ENCODE data around the gene CYP2A7. TPM values are rescaled to one million over a fixed set of nuclear protein-coding genes. Genes with fewer than 3 reads are reported as not detected.
A peak's percentile ranks its signal among the peaks of the same experiment; 100 is the strongest.

CYP2A7 gene
- total RNA-seq, 1 experiment from 2014 or later = not detected

DNA sequence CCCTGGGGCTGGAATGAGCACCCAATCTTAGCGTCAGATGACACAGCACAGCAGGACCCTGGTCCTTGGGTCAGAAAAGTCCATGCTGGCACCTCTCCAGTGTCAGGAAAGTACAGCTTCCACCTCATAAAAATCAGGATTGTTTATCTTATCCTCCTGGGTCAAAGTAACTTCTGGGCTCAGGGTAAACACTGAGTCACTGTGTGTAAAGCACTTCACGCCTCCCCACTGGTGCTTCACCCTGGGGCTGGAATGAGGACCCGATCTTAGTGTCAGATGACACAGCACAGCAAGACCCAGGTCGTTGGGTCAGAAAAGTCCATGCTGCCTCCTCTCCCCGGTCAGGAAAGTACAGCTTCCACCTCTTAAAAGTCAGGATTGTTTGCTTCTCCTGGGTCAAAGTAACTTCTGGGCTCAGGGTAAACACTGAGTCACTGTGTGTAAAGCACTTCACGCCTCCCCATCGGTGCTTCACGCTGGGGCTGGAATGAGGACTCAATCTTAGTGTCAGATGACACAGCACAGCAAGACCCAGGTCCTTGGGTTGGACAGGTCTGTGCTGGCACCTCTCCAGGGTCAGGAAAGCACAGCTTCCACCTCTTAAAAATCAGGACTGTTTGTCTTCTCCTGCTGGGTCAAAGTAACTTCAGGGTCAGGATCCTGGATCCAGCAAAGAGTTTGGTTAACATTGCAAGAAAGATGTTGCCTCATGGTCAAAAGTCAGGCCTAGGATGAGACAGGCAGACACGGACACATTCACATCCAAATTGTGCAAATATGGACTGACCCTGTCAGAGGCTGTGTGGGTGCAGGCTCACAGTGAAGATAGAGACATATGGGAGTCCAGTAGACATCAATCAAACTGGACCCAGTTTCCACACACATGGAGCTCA, 39.2 kb upstream of the CYP2A7 start:
- intact Hi-C loops (cut with micrococcal nuclease; ENCODE audit: unreplicated experiment) = no loop called here
- in situ Hi-C loops (cut with HindIII; ENCODE audit: low pct_unique_long_range_greater_than_20kb, low sequenced_read_pairs) = no loop called here
- DNase-seq (ENCODE audit: low read depth, low spot score) (peak; percentile 87), ATAC-seq (peak; percentile 94)
- ChIA-PET CTCF (interaction anchor here (0.6 kb wide), 2 partner anchors 262 to 277 kb away, joined by 3 to 5 read pairs; no protein-coding TSS in a partner anchor), POLR2A (no interaction called here)
- H3K4me3 ChIP-seq (ENCODE audit: low read depth in 2 of 2, low read length in 2 of 2) = no peak overlapping the region
- peaks cover 9% of the 10 kb centered on the region; the same call in 1 of the 2 replicates for H3K9me3 ChIP-seq (ENCODE audit: control insufficient read depth, insufficient read depth, low read depth, low read length)
- H3K4me1 ChIP-seq (ENCODE audit: control insufficient read depth, insufficient read depth, low read length) = peaks cover 10% of the 10 kb centered on the region
- no peaks in the 10 kb centered on the region for H3K36me3 ChIP-seq (ENCODE audit: control insufficient read depth, insufficient read depth, low read length)
- peak overlapping the region; percentile 89 for H3K27ac ChIP-seq (ENCODE audit: low read length)
- TF ChIP-seq, protein P1, sequence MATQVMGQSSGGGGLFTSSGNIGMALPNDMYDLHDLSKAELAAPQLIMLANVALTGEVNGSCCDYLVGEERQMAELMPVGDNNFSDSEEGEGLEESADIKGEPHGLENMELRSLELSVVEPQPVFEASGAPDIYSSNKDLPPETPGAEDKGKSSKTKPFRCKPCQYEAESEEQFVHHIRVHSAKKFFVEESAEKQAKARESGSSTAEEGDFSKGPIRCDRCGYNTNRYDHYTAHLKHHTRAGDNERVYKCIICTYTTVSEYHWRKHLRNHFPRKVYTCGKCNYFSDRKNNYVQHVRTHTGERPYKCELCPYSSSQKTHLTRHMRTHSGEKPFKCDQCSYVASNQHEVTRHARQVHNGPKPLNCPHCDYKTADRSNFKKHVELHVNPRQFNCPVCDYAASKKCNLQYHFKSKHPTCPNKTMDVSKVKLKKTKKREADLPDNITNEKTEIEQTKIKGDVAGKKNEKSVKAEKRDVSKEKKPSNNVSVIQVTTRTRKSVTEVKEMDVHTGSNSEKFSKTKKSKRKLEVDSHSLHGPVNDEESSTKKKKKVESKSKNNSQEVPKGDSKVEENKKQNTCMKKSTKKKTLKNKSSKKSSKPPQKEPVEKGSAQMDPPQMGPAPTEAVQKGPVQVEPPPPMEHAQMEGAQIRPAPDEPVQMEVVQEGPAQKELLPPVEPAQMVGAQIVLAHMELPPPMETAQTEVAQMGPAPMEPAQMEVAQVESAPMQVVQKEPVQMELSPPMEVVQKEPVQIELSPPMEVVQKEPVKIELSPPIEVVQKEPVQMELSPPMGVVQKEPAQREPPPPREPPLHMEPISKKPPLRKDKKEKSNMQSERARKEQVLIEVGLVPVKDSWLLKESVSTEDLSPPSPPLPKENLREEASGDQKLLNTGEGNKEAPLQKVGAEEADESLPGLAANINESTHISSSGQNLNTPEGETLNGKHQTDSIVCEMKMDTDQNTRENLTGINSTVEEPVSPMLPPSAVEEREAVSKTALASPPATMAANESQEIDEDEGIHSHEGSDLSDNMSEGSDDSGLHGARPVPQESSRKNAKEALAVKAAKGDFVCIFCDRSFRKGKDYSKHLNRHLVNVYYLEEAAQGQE (IDR thresholded peaks at IDR 0.05; ENCODE audit: insufficient read depth in 1 of 2, low read depth in 2 of 2, low read length in 1 of 2) = peak in 1 of 2 experiments; percentile 36; a peak in 1 of 4 replicates
- TF ChIP-seq TCF7L2 (IDR thresholded peaks at IDR 0.05; ENCODE audit: low read depth, low read length) (peak; percentile 97), SIN3A (IDR thresholded peaks at IDR 0.05; ENCODE audit: borderline replicate concordance, insufficient read depth, low read depth, low read length) (no peak), POLR2AphosphoS5 (IDR thresholded peaks at IDR 0.05; ENCODE audit: low read depth, low read length) (peak; percentile 67)
- TF ChIP-seq, protein P2, sequence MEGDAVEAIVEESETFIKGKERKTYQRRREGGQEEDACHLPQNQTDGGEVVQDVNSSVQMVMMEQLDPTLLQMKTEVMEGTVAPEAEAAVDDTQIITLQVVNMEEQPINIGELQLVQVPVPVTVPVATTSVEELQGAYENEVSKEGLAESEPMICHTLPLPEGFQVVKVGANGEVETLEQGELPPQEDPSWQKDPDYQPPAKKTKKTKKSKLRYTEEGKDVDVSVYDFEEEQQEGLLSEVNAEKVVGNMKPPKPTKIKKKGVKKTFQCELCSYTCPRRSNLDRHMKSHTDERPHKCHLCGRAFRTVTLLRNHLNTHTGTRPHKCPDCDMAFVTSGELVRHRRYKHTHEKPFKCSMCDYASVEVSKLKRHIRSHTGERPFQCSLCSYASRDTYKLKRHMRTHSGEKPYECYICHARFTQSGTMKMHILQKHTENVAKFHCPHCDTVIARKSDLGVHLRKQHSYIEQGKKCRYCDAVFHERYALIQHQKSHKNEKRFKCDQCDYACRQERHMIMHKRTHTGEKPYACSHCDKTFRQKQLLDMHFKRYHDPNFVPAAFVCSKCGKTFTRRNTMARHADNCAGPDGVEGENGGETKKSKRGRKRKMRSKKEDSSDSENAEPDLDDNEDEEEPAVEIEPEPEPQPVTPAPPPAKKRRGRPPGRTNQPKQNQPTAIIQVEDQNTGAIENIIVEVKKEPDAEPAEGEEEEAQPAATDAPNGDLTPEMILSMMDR (IDR thresholded peaks at IDR 0.05) = no peak
- no peaks in the 10 kb centered on the region for H3K27me3 ChIP-seq (ENCODE audit: control insufficient read depth, insufficient read depth, low read length)
- no TSS peak for BruUV-seq (replicated peaks)

DNA sequence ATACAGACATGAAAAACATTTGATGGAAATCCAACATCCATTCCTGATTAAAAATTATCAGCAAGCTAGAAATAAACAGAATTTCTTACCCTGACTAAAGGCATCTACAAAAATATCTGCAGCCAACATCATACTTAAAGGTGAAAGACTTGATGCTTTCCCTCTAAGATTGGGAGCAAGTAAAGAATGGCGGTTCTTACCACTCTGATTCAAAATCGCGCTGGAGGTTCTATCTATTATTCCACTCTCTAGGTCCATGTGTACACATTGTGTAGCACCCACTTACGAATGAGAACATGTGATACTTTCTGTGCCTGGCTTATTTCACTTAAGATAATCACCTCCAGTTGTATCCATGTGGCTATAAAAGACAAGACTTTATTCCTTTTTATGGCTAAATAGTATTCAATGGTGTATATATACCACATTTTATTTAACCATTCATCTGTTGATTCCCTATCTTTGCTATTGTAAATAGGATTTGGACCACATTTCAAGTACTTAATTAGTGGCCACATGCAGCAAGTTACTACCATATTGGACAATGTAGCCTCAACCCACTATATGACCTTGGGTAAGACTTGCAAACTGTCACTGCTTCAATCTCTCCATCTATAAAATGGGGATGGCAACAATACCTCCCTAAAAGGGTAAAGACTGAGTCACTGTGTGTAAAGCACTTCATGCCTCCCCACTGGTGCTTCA, 38.4 kb upstream of the CYP2A7 start:
- TF ChIP-seq TCF7L2 (IDR thresholded peaks at IDR 0.05; ENCODE audit: low read depth, low read length) = no peak
- TF ChIP-seq, protein P1 (IDR thresholded peaks at IDR 0.05; ENCODE audit: insufficient read depth in 1 of 2, low read depth in 2 of 2, low read length in 1 of 2) = no peak
- TF ChIP-seq SIN3A (IDR thresholded peaks at IDR 0.05; ENCODE audit: borderline replicate concordance, insufficient read depth, low read depth, low read length) = no peak
- TF ChIP-seq, protein P2 (IDR thresholded peaks at IDR 0.05) = no peak
- TF ChIP-seq POLR2AphosphoS5 (IDR thresholded peaks at IDR 0.05; ENCODE audit: low read depth, low read length) = no peak
- in situ Hi-C loops (cut with HindIII; ENCODE audit: low pct_unique_long_range_greater_than_20kb, low sequenced_read_pairs) = no loop called here
- intact Hi-C loops (cut with micrococcal nuclease; ENCODE audit: unreplicated experiment) = no loop called here

More for the DNA sequence above, 38.4 kb upstream of the CYP2A7 start:
- peak overlapping the region; percentile 80 for H3K27ac ChIP-seq (ENCODE audit: low read length)
- DNase-seq (ENCODE audit: low read depth, low spot score) = no peak
- H3K9me3 ChIP-seq (ENCODE audit: control insufficient read depth, insufficient read depth, low read depth, low read length) = peaks cover 9% of the 10 kb centered on the region; the same call in 1 of the 2 replicates
- no peaks in the 10 kb centered on the region for H3K36me3 ChIP-seq (ENCODE audit: control insufficient read depth, insufficient read depth, low read length)
- peaks cover 10% of the 10 kb centered on the region for H3K4me1 ChIP-seq (ENCODE audit: control insufficient read depth, insufficient read depth, low read length)
- ATAC-seq = no peak
- no peak overlapping the region for H3K4me3 ChIP-seq (ENCODE audit: low read depth in 2 of 2, low read length in 2 of 2)
- ChIA-PET CTCF (interaction anchor here (0.6 kb wide), 1 partner anchor 276 kb away, joined by 5 read pairs; no protein-coding TSS in a partner anchor), POLR2A (no interaction called here)
- no peaks in the 10 kb centered on the region for H3K27me3 ChIP-seq (ENCODE audit: control insufficient read depth, insufficient read depth, low read length)
- no TSS peak for BruUV-seq (replicated peaks)
